H1 (cell line): ENCODE results near the gene RNF152. TPM values are rescaled to one million over a fixed set of nuclear protein-coding genes. Genes with fewer than 3 reads are reported as not detected.

Source experiments
- CTCF ChIA-PET: fragments of 300-600 bp; sonication (Branson Sonifier 250); formaldehyde crosslinking; loops from one replicate; lab custom pipeline; 2021; ENCODE audit not compliant: partially characterized antibody; lab: Charles Lee
- POLR2A ChIA-PET: fragments of 300-600 bp; sonication (Branson Sonifier 250); formaldehyde crosslinking; loops from one replicate; lab custom pipeline; 2021; ENCODE audit warnings: inconsistent platforms; ENCODE audit not compliant: partially characterized antibody; lab: Charles Lee
- DNase-seq, 2 experiments: peaks; one replicate each; pipeline versions ENCODE4 v3.0.0 to v3.0.0-alpha.2; 2010 to 2022; ENCODE audit warnings: low spot score in 2 of 2, low read depth in 1 of 2, mixed read lengths in 1 of 2
- FAIRE-seq: peaks from 2 replicates; lab custom pipeline; 2011; peaks lifted over from hg19 to GRCh38; lab: Jason Lieb, UNC
- H2AFZ ChIP-seq: 2 replicates; pipeline ENCODE4 v1.8.1; 2012; ENCODE audit warnings: low read length, inconsistent platforms
- H2AK5ac ChIP-seq: 2 replicates; pipeline ENCODE4 v1.6.1; 2013; ENCODE audit warnings: low read depth, low read length
- H2BK120ac ChIP-seq: replicated peaks from 2 replicates; pipeline ENCODE3; 2013; ENCODE audit warnings: low read depth, low read length, inconsistent platforms
- H2BK12ac ChIP-seq: 2 replicates; pipeline ENCODE4 v1.6.1; 2013; ENCODE audit warnings: low read depth, low read length
- H2BK15ac ChIP-seq: 2 replicates; pipeline ENCODE4 v1.6.1; 2013; ENCODE audit warnings: low read length
- H2BK20ac ChIP-seq: 2 replicates; pipeline ENCODE4 v1.6.1; 2013; ENCODE audit warnings: low read length
- H2BK5ac ChIP-seq: 2 replicates; pipeline ENCODE4 v1.6.1; 2013; ENCODE audit warnings: low read depth, low read length
- H3K14ac ChIP-seq: 2 replicates; pipeline ENCODE4 v1.6.1; 2013; ENCODE audit warnings: inconsistent platforms; ENCODE audit not compliant: insufficient read length
- H3K18ac ChIP-seq: 2 replicates; pipeline ENCODE4 v1.6.1; 2013; ENCODE audit warnings: low read length; ENCODE audit errors: extremely low read depth
- H3K23ac ChIP-seq: 2 replicates; pipeline ENCODE4 v1.6.1; 2013; ENCODE audit warnings: inconsistent platforms; ENCODE audit not compliant: insufficient read length
- H3K23me2 ChIP-seq: 2 replicates; pipeline ENCODE4 v1.6.1; 2013; ENCODE audit warnings: low read depth, low read length
- H3K27ac ChIP-seq: 2 replicates; pipeline ENCODE4 v1.6.1; 2011; ENCODE audit warnings: low read depth, low read length, inconsistent platforms
- H3K27me3 ChIP-seq, 4 experiments: replicated peaks in 1 of 4; 1 replicate in 1 of 4; 2 replicates in 3 of 4; pipeline versions ENCODE4 v1.6.1 to v1.8.1; 2011 to 2013; ENCODE audit warnings: low read length in 3 of 4, mild to moderate bottlenecking in 3 of 4, inconsistent platforms in 2 of 4, mixed read lengths in 2 of 4, moderate library complexity in 1 of 4; ENCODE audit not compliant: control insufficient read depth in 3 of 4, insufficient read depth in 3 of 4; ENCODE audit errors: extremely low read depth in 1 of 4
- H3K36me3 ChIP-seq, 4 experiments: 2 replicates each; pipeline versions ENCODE4 v1.6.1 to v1.8.1; 2011 to 2013; ENCODE audit warnings: mild to moderate bottlenecking in 4 of 4, low read length in 3 of 4, moderate library complexity in 2 of 4, control low read depth in 1 of 4, inconsistent platforms in 1 of 4; ENCODE audit not compliant: insufficient read depth in 4 of 4, control insufficient read depth in 2 of 4
- H3K4ac ChIP-seq: replicated peaks from 2 replicates; pipeline ENCODE3; 2013; ENCODE audit warnings: low read length, low read depth, mixed read lengths, inconsistent platforms; ENCODE audit not compliant: insufficient read length
- H3K4me1 ChIP-seq, 4 experiments: replicated peaks in 1 of 4; 1 replicate in 1 of 4; 2 replicates in 3 of 4; pipeline versions ENCODE4 v1.6.1 to v1.8.1; 2011 to 2013; ENCODE audit warnings: low read length in 3 of 4, inconsistent platforms in 2 of 4, mixed read lengths in 1 of 4; ENCODE audit not compliant: insufficient read depth in 4 of 4, control insufficient read depth in 3 of 4
- H3K4me2 ChIP-seq, 2 experiments: 2 replicates each; pipeline versions ENCODE4 v1.6.1 to v1.8.1; 2011 to 2013; ENCODE audit warnings: low read depth in 2 of 2, low read length in 2 of 2, control low read depth in 1 of 2, inconsistent platforms in 1 of 2, mild to moderate bottlenecking in 1 of 2; ENCODE audit not compliant: insufficient read depth in 1 of 2
- H3K4me3 ChIP-seq, 4 experiments: fragments of 200-600, 300-600 bp in 1 of 4; sonication (generic), shearing (Covaris generic), sonication (Bioruptor Twin) in 1 of 4; 2 replicates each; pipeline versions ENCODE4 v1.5.1 to v1.8.1; 2011 to 2016; ENCODE audit warnings: low read length in 4 of 4, low read depth in 3 of 4, control low read depth in 2 of 4, inconsistent platforms in 2 of 4, mild to moderate bottlenecking in 2 of 4, mixed read lengths in 1 of 4, moderate library complexity in 1 of 4; ENCODE audit not compliant: insufficient read depth in 2 of 4; ENCODE audit errors: extremely low read depth in 1 of 4
- H3K56ac ChIP-seq: replicated peaks from 2 replicates; pipeline ENCODE3; 2013; ENCODE audit warnings: low read depth, mild to moderate bottlenecking, mixed read lengths, low read length, inconsistent platforms; ENCODE audit not compliant: insufficient read length
- H3K79me1 ChIP-seq: 2 replicates; pipeline ENCODE4 v1.6.1; 2013; ENCODE audit warnings: low read depth, low read length, control low read depth
- H3K79me2 ChIP-seq, 2 experiments: 2 replicates each; pipeline versions ENCODE4 v1.6.1 to v1.8.1; 2012 to 2013; ENCODE audit warnings: low read length in 2 of 2, mild to moderate bottlenecking in 2 of 2, inconsistent platforms in 1 of 2; ENCODE audit not compliant: insufficient read depth in 2 of 2, control insufficient read depth in 1 of 2
- H3K9ac ChIP-seq, 4 experiments: replicated peaks in 1 of 4; 1 replicate in 1 of 4; 2 replicates in 3 of 4; pipeline versions ENCODE4 v1.6.1 to v1.8.1; 2011 to 2013; ENCODE audit warnings: low read depth in 3 of 4, low read length in 3 of 4, control low read depth in 2 of 4, mild to moderate bottlenecking in 2 of 4, moderate library complexity in 2 of 4, inconsistent platforms in 1 of 4; ENCODE audit errors: extremely low read depth in 1 of 4
- H3K9me3 ChIP-seq, 2 experiments: 2 replicates each; pipeline versions ENCODE4 v1.6.1 to v1.8.1; 2012 to 2013; ENCODE audit warnings: mild to moderate bottlenecking in 2 of 2, moderate library complexity in 2 of 2, control low read depth in 1 of 2, inconsistent platforms in 1 of 2, low read depth in 1 of 2, low read length in 1 of 2, mixed read lengths in 1 of 2; ENCODE audit not compliant: insufficient read depth in 2 of 2
- H4K20me1 ChIP-seq, 2 experiments: replicated peaks in 1 of 2; 2 replicates each; pipeline versions ENCODE3 to v1.8.1; 2011 to 2013; ENCODE audit warnings: inconsistent platforms in 2 of 2, low read length in 2 of 2, mild to moderate bottlenecking in 1 of 2; ENCODE audit not compliant: insufficient read depth in 2 of 2, control insufficient read depth in 1 of 2
- H4K5ac ChIP-seq: 2 replicates; pipeline ENCODE4 v1.6.1; 2013; ENCODE audit warnings: low read length, low read depth, mixed read lengths, inconsistent platforms; ENCODE audit not compliant: insufficient read length
- H4K8ac ChIP-seq: 2 replicates; pipeline ENCODE4 v1.8.0; 2013; ENCODE audit warnings: mild to moderate bottlenecking, moderate library complexity, low read length, inconsistent platforms; ENCODE audit not compliant: insufficient read depth; ENCODE audit errors: extremely low read depth
- H4K91ac ChIP-seq: replicated peaks from 2 replicates; pipeline ENCODE3; 2013; ENCODE audit warnings: low read length, mixed read lengths, inconsistent platforms; ENCODE audit not compliant: insufficient read length
- EZH2 ChIP-seq: fragments of 200-600 bp; sonication (generic); IDR thresholded peaks from 2 replicates; pipeline ENCODE4 v1.7.1; 2012; ENCODE audit warnings: low read depth, mild to moderate bottlenecking, moderate library complexity, low read length, inconsistent platforms; ENCODE audit not compliant: severe bottlenecking
- SP1 ChIP-seq: IDR thresholded peaks from 2 replicates; pipeline ENCODE4 v1.6.1; 2011; ENCODE audit warnings: low read depth, low read length
- TEAD4 ChIP-seq: IDR thresholded peaks from 2 replicates; pipeline ENCODE4 v1.6.1; 2012; ENCODE audit warnings: low read depth, low read length, inconsistent platforms, mixed read lengths
- WGBS, 2 experiments: shearing (Covaris generic) in 1 of 2; methylation state at CpG; one replicate each; pipeline versions ENCODE4 v1.1.6 to v1.1.7; 2013 to 2015; ENCODE audit warnings: low lambda C conversion rate in 2 of 2, mixed read lengths in 2 of 2, inconsistent platforms in 1 of 2, low coverage in 1 of 2, missing lambda C conversion rate in 1 of 2; ENCODE audit not compliant: insufficient replicate concordance in 2 of 2, insufficient coverage in 1 of 2, insufficient read length in 1 of 2; ENCODE audit errors: extremely low coverage in 1 of 2, missing lambda C conversion rate in 1 of 2; 5-methylcytosine and 5-hydroxymethylcytosine counted together
- polyA plus RNA-seq, 7 experiments: library from polyadenylated mRNA; depleted of rRNA in 3 of 7; stranded (reverse) in 5 of 7; unstranded in 2 of 7; fragments of >200 nt in 5 of 7; fragments of 200-250 nt in 2 of 7; gene quantifications; 1 replicate in 5 of 7; 2 replicates in 1 of 7; 4 replicates in 1 of 7; pipeline versions ENCODE4 v1.2.1 to v1.2.3, GENCODE V29; 2011 to 2013; ENCODE audit warnings: missing spikeins in 2 of 7, mixed read lengths in 2 of 7
- total RNA-seq: library from RNA; stranded (reverse); fragmentation: NEBNext Ultra II Directional; extraction: Animal tissue kit (Norgen Biotek cat#: 25700); gene quantifications from 2 replicates; pipeline ENCODE4 v1.2.1, GENCODE V29; 2021

RNF152 gene
- total and polyA plus RNA-seq, 2 of the 8 experiments (the other 6 are each of a cell fraction or from before 2014, with no cell fraction given), result 1.1 to 2.7 TPM

- no peak overlapping the region for H2BK15ac ChIP-seq
- H3K4me1 ChIP-seq, result no peaks in the 10 kb centered on the region; a peak in 1 of 7 replicates
- H4K8ac ChIP-seq, result no peak overlapping the region
- no peaks in the 10 kb centered on the region for H3K79me2 ChIP-seq
- no peaks in the 10 kb centered on the region for H3K23me2 ChIP-seq
- H3K4me3 ChIP-seq, result no peak overlapping the region
- H2AFZ ChIP-seq, result no peak overlapping the region
- 91% methylated on average over 7 of the region's 7 CpGs; no CpG with 5 or more reads in 1 of the 2 experiments for WGBS, 2 experiments
- DNase-seq (no peak), FAIRE-seq (no peak)
- no peak overlapping the region for H2BK20ac ChIP-seq
- no peak overlapping the region for H3K14ac ChIP-seq
- H3K27ac ChIP-seq, result no peak overlapping the region
- no peaks in the 10 kb centered on the region for H3K9me3 ChIP-seq
- no peaks in the 10 kb centered on the region for H3K36me3 ChIP-seq
- CTCF ChIA-PET, result interaction anchor here (0.5 to 1.5 kb wide), 6 partner anchors 17 to 139 kb away, joined by 3 read pairs; no protein-coding TSS in a partner anchor
- no peak overlapping the region for H4K91ac ChIP-seq
- H2BK12ac ChIP-seq, result no peak overlapping the region
- H3K9ac ChIP-seq, result no peak overlapping the region
- H3K79me1 ChIP-seq, result no peaks in the 10 kb centered on the region
- H3K4me2 ChIP-seq, result no peak overlapping the region
- no peak overlapping the region for H3K18ac ChIP-seq
- POLR2A ChIA-PET, result no interaction called here
- no peak overlapping the region for H2BK5ac ChIP-seq
- H3K27me3 ChIP-seq, result no peaks in the 10 kb centered on the region
- H2BK120ac ChIP-seq, result no peak overlapping the region
- no peak overlapping the region for H3K56ac ChIP-seq
- no peak overlapping the region for H3K4ac ChIP-seq
- H2AK5ac ChIP-seq, result no peak overlapping the region
- no peaks in the 10 kb centered on the region for H4K20me1 ChIP-seq
- H4K5ac ChIP-seq, result no peak overlapping the region
- no peak overlapping the region for H3K23ac ChIP-seq
- TF ChIP-seq SP1, result no peak
- TF ChIP-seq TEAD4, result no peak
- TF ChIP-seq EZH2, result no peak
Observed at GRCh38 chr18:61847164-61847791, 45.5 kb downstream of the RNF152 start.
